Hematopoietic multipotent progenitor cell (in vitro differentiated cells): ENCODE measurements around the gene SYMPK. TPM values are rescaled to one million over a fixed set of nuclear protein-coding genes. Genes with fewer than 3 reads are reported as not detected.
A peak's percentile ranks its signal among the peaks of the same experiment; 100 is the strongest.

ENCODE experiments used
- DNase-seq, 3 donors: peaks; one replicate each; pipeline ENCODE4 v3.0.0-alpha.2; 2011 to 2015; ENCODE audit warnings: low read depth in 2 of 3, low spot score in 2 of 3
- total RNA-seq: library from RNA; depleted of rRNA; stranded (reverse); fragments of >200 nt; gene quantifications from one replicate; pipeline ENCODE4 v1.2.3, GENCODE V29; 2012

Gene SYMPK
- total RNA-seq, 1 donor = 69.5 TPM

- DNase-seq = no peak
Observed at GRCh38 chr19:45785097-45785496, 77.8 kb downstream of the SYMPK start.

GRCh38 chr19:45784096-45784495, 78.9 kb downstream of the SYMPK start:
- DNase-seq = no peak

GRCh38 chr19:45782820-45783785, 79.8 kb downstream of the SYMPK start:
- DNase-seq = no peak

- DNase-seq = no peak
Observed at GRCh38 chr19:45782162-45782691, 80.7 kb downstream of the SYMPK start, which contains the start of gene DMPK. Gene DMPK, minus strand, starts transcription at chr19:45782490. Its CDS starts 138 bp downstream, at chr19:45782352.

- no peak for DNase-seq
Observed at GRCh38 chr19:45781214-45782161, 81.5 kb downstream of the SYMPK start.

GRCh38 chr19:45780448-45781213, 82.3 kb downstream of the SYMPK start:
- no peak for DNase-seq

- DNase-seq = no peak
Observed at GRCh38 chr19:45780146-45780447, 82.8 kb downstream of the SYMPK start.

- DNase-seq = peak; percentile 42 to 78 (median 74)
Observed at GRCh38 chr19:45779231-45780145, 83.5 kb downstream of the SYMPK start.

- DNase-seq = no peak
Observed at GRCh38 chr19:45778010-45778661, 84.8 kb downstream of the SYMPK start.

- no peak for DNase-seq
Observed at GRCh38 chr19:45777395-45777961, 85.5 kb downstream of the SYMPK start.

- DNase-seq = no peak
Observed at GRCh38 chr19:45774765-45775164, 88.2 kb downstream of the SYMPK start.

GRCh38 chr19:45773384-45773783, 89.6 kb downstream of the SYMPK start:
- no peak for DNase-seq

GRCh38 chr19:45772912-45773311, 90.0 kb downstream of the SYMPK start:
- DNase-seq = no peak

- DNase-seq = no peak
Observed at GRCh38 chr19:45772130-45772840, 90.7 kb downstream of the SYMPK start.

GRCh38 chr19:45771311-45771933, 91.5 kb downstream of the SYMPK start:
- no peak for DNase-seq

GRCh38 chr19:45770192-45771101, 92.5 kb downstream of the SYMPK start:
- DNase-seq = peak; percentile 84 to 96 (median 94)
